Lung (tissue), 12 donors: ENCODE data around the gene WDR20. TPM values are rescaled to one million over a fixed set of nuclear protein-coding genes. Genes with fewer than 3 reads are reported as not detected.

Experiments
- ATAC-seq: fragments of 200-7000 bp; cut with Tn5 transposase; one replicate; pipeline ENCODE4 v1.9.1; 2020; ENCODE audit warnings: moderate number of reproducible peaks; ENCODE audit not compliant: insufficient read depth, low FRiP score
- DNase-seq, 3 donors: peaks; one replicate each; pipeline ENCODE4 v3.0.0-alpha.2; 2013 to 2017
- H3K27ac ChIP-seq, 2 donors: one replicate each; pipeline ENCODE4 v1.5.1; 2013; ENCODE audit warnings: mild to moderate bottlenecking in 2 of 2, moderate library complexity in 2 of 2, control low read depth in 1 of 2, inconsistent platforms in 1 of 2, low read depth in 1 of 2, low read length in 1 of 2
- H3K27me3 ChIP-seq, 3 donors: one replicate each; pipeline ENCODE4 v1.5.1; 2013; ENCODE audit warnings: low read length in 2 of 3; ENCODE audit not compliant: control insufficient read depth in 3 of 3, insufficient read depth in 3 of 3
- H3K36me3 ChIP-seq, 4 donors: one replicate each; pipeline ENCODE4 v1.5.1; 2013; ENCODE audit warnings: low read length in 4 of 4, mild to moderate bottlenecking in 1 of 4, moderate library complexity in 1 of 4; ENCODE audit not compliant: control insufficient read depth in 4 of 4, insufficient read depth in 4 of 4
- H3K4me1 ChIP-seq, 5 donors: one replicate each; pipeline ENCODE4 v1.5.1; 2013; ENCODE audit warnings: low read length in 5 of 5, mild to moderate bottlenecking in 2 of 5, moderate library complexity in 1 of 5; ENCODE audit not compliant: control insufficient read depth in 5 of 5, insufficient read depth in 5 of 5
- H3K4me3 ChIP-seq: one replicate; pipeline ENCODE4 v1.5.1; 2013; ENCODE audit warnings: mild to moderate bottlenecking, control low read depth, moderate library complexity
- H3K9ac ChIP-seq, 2 donors: one replicate each; pipeline ENCODE4 v1.5.1; 2013; ENCODE audit warnings: low read length in 2 of 2, control low read depth in 1 of 2; ENCODE audit not compliant: insufficient read depth in 1 of 2
- H3K9me3 ChIP-seq, 4 donors: one replicate each; pipeline ENCODE4 v1.5.1; 2013; ENCODE audit warnings: low read length in 3 of 4, mild to moderate bottlenecking in 1 of 4, moderate library complexity in 1 of 4; ENCODE audit not compliant: control insufficient read depth in 4 of 4, insufficient read depth in 3 of 4
- CTCF ChIP-seq: IDR thresholded peaks from 2 replicates; pipeline ENCODE4 v1.5.1; 2012; ENCODE audit warnings: mild to moderate bottlenecking; ENCODE audit errors: control extremely low read depth, extremely low read depth
- WGBS, 2 donors: extraction: QIAGEN DNeasy Blood & Tissue Kit; methylation state at CpG; one replicate each; pipeline ENCODE4 v1.1.7; 2013; 5-methylcytosine and 5-hydroxymethylcytosine counted together
- polyA plus RNA-seq, 2 donors: library from polyadenylated mRNA; stranded (reverse); fragments of 200-250 nt; gene quantifications; one replicate each; pipeline ENCODE4 v1.2.1, GENCODE V29; 2013
- total RNA-seq, 2 donors: library from RNA; depleted of rRNA in 1 of 2; stranded (reverse); fragments of >200 nt in 1 of 2; gene quantifications; one replicate each; pipeline ENCODE4 v1.2.1, GENCODE V29; 2014 to 2021
- donor health status: control.
- donor health status: control.
- donor health status: Bipolar disorder and iron deficiency.
- donor health status: healthy.
- donor health status: DM: yes; HTN: yes; CAD: no.

WDR20 gene
- total and polyA plus RNA-seq, 4 donors = 10.3 to 30.7 (median 19.7) TPM

DNA sequence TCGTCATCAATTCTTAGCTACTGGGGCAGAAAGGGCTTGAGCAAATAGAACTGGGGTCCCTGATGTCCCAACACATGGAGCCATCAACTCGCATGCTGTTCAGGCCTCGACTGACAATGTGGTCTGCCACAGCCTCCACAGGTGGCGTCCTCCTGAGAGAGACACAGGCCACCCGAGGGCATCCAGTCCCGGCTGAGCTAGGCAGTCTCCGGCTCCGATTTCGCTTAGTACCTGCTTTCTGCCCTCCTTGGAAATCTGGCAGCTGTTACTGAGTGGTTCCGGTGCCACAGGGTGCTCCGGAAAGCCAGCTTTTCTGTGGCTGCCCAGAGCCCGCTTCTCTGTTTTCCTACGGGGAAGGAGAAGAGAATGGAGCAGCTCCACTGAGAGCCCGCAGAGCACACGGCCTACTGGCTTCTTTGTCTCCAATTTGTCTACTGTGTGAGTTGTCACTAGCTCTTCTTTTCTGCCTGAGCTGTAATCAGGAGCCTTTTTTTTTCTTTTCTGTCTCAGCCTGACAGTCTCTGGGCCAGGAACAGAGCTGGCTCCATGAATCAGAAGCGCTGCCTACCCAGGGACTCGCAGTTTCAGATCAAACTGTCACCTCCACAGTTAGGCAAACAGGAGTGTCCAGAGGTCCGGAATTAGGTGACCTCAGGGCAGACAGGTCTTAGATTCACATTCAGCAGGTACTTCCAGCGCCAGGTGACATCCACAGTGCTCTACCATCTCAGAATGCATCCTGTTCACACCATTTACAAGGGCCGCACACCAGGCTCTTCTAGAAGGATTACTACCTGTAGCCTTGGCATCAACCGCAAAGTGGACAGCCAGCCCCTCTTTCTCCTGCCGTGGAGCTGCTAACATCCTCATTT, 92.0 kb downstream of the WDR20 start:
- Histone ChIP-seq H3K36me3 (peaks cover 0 to 4% (median 1%) of the 10 kb centered on the region in 4 donors), H3K4me3 (no peak overlapping the region), H3K27me3 (no peaks in the 10 kb centered on the region), H3K9ac (no peak overlapping the region), H3K9me3 (no peaks in the 10 kb centered on the region), H3K4me1 (peaks cover 0 to 10% (median 0%) of the 10 kb centered on the region in 5 donors), H3K27ac (no peak overlapping the region)
- no peak for ATAC-seq
- WGBS, 2 donors = 91 to 94% methylated on average over 22 of the region's 22 CpGs
- DNase-seq = no peak
- TF ChIP-seq CTCF = no peak

GRCh38 chr14:102232348-102232625, 92.6 kb downstream of the WDR20 start:
- 86 to 91% methylated on average over 9 of the region's 9 CpGs for WGBS, 2 donors
- no peak for TF ChIP-seq CTCF
- Histone ChIP-seq H3K4me1 (peaks cover 0 to 10% (median 0%) of the 10 kb centered on the region in 5 donors), H3K9ac (no peak overlapping the region), H3K9me3 (no peaks in the 10 kb centered on the region), H3K36me3 (peaks cover 0 to 4% (median 1%) of the 10 kb centered on the region in 4 donors), H3K27me3 (no peaks in the 10 kb centered on the region), H3K27ac (no peak overlapping the region), H3K4me3 (no peak overlapping the region)
- no peak for ATAC-seq
- no peak for DNase-seq

DNA sequence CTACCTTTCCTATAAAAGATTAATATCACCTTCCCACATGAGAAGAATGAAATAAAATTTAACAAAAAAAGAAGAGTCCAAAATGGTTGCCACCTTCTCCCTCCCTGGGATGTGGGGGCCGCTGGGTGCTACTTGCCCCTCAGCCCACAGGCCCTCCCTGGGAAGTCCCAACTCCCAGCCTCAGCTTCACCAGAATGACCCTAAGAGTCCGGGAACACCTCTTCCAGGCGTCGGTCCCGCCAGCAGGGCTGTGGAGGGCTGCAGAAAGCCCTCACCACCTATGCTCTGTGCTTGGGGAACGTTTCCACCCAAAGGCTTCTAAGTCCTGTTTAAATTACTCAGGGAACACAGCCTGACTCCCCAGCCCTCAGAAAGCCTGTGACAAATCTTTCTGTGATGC, 93.4 kb downstream of the WDR20 start:
- ATAC-seq (no peak), DNase-seq (no peak)
- H3K4me1 ChIP-seq = peaks cover 0 to 10% (median 0%) of the 10 kb centered on the region in 5 donors
- H3K9me3 ChIP-seq = no peaks in the 10 kb centered on the region
- 90% methylated on average over 6 of the region's 6 CpGs for WGBS, 2 donors
- no peak overlapping the region for H3K27ac ChIP-seq
- TF ChIP-seq CTCF = no peak
- H3K4me3 ChIP-seq = no peak overlapping the region
- no peaks in the 10 kb centered on the region for H3K27me3 ChIP-seq
- no peak overlapping the region for H3K9ac ChIP-seq
- H3K36me3 ChIP-seq = peaks cover 0 to 4% (median 1%) of the 10 kb centered on the region in 4 donors
